Right lobe of liver (tissue), 6 donors: ENCODE data around the gene PLET1. TPM values are rescaled to one million over a fixed set of nuclear protein-coding genes. Genes with fewer than 3 reads are reported as not detected.
"Not testable (repeated sequence)": the region's sequence is repeated elsewhere in the genome, so short reads cannot be mapped to it uniquely, and the experiment has no call there.

ENCODE experiments used
- ATAC-seq, 4 donors: fragments of 200-7000 bp; cut with Tn5 transposase; one replicate each; pipeline ENCODE4 v1.9.1; 2020; ENCODE audit warnings: mild to moderate bottlenecking in 4 of 4, moderate library complexity in 4 of 4
- DNase-seq, 3 donors: peaks; one replicate each; pipeline ENCODE4 v3.0.0-alpha.2; 2020
- H3K27ac ChIP-seq, 3 donors: fragments of 200-600 bp; one replicate each; pipeline ENCODE4 v1.8.0; 2022
- H3K27me3 ChIP-seq, 2 donors: fragments of 200-600 bp; one replicate each; pipeline ENCODE4 v1.8.0; 2022
- H3K36me3 ChIP-seq, 4 donors: fragments of 200-600 bp; sonication (generic) in 1 of 4; one replicate each; pipeline versions ENCODE4 v1.5.1 to v1.8.0; 2017 to 2022; ENCODE audit warnings: control low read depth in 1 of 4
- H3K4me1 ChIP-seq, 4 donors: fragments of 200-600 bp; sonication (generic) in 1 of 4; one replicate each; pipeline versions ENCODE4 v1.5.1 to v1.8.0; 2017 to 2022; ENCODE audit warnings: control low read depth in 1 of 4
- H3K4me3 ChIP-seq, 3 donors: fragments of 200-600 bp; one replicate each; pipeline ENCODE4 v1.8.0; 2022
- H3K9me3 ChIP-seq, 4 donors: fragments of 200-600 bp; sonication (generic) in 1 of 4; one replicate each; pipeline versions ENCODE4 v1.5.1 to v1.8.0; 2017 to 2022; ENCODE audit warnings: control low read depth in 1 of 4
- CTCF ChIP-seq, 4 donors: fragments of 200-600 bp in 3 of 4; fragments of 450-650 bp in 1 of 4; IDR thresholded peaks; one replicate each; pipeline versions ENCODE4 v1.5.1 to v1.8.0; 2016 to 2022; ENCODE audit warnings: antibody characterized with exemption in 4 of 4, mild to moderate bottlenecking in 2 of 4
- POLR2A ChIP-seq: fragments of 450-650 bp; IDR thresholded peaks from one replicate; pipeline ENCODE4 v1.6.1; 2017; ENCODE audit warnings: antibody characterized with exemption, mild to moderate bottlenecking
- WGBS: methylation state at CpG from one replicate; pipeline ENCODE4 v1.1.6; 2018; ENCODE audit warnings: low coverage, low lambda C conversion rate; ENCODE audit not compliant: insufficient coverage; ENCODE audit errors: missing lambda C conversion rate; 5-methylcytosine and 5-hydroxymethylcytosine counted together
- intact Hi-C, 2 donors: fragments of 100-400 bp; cut with DNase I; formaldehyde crosslinking; loops; one replicate each; pipeline versions ENCODE4 v1.11.2 to v1.14.1; 2022
- small RNA-seq, 2 experiments: library from RNA; depleted of rRNA; stranded (forward); fragments of <200 nt; gene quantifications; one replicate each; pipeline ENCODE3, GENCODE V24; 2016
- total RNA-seq, 6 experiments: library from RNA; depleted of rRNA in 2 of 6; stranded (reverse); fragments of >200 nt in 2 of 6; fragmentation: NEBNext Ultra II Directional in 3 of 6; extraction: Animal tissue kit (Norgen Biotek cat#: 25700) in 3 of 6; gene quantifications; one replicate each; pipeline versions ENCODE4 v1.1.0 to v1.2.4, GENCODE V29; 2016 to 2023
- donor health status: DM: no; HTN: yes; CAD: no.
- donor health status: DM: no; HTN: no; CAD: no.
- donor health status: DM: no; HTN: no; CAD: no.
- donor health status: DM: no; HTN: yes; CAD: no.
- donor health status: DM: no; HTN: yes; CAD: no.

Gene PLET1
- total RNA-seq, 6 experiments from 2014 or later: not detected

GRCh38 chr11:112200252-112200651, 60.4 kb downstream of the PLET1 start:
- Histone ChIP-seq H3K27ac (no peak overlapping the region), H3K4me3 (no peak overlapping the region), H3K36me3 (peaks cover 0 to 29% (median 5%) of the 10 kb centered on the region in 4 donors), H3K4me1 (peaks cover 0 to 8% (median 0%) of the 10 kb centered on the region in 4 donors), H3K9me3 (no peaks in the 10 kb centered on the region), H3K27me3 (no peaks in the 10 kb centered on the region)
- DNase-seq (no peak), ATAC-seq (no peak)
- intact Hi-C loops: no loop called here
- 23% methylated on average over 2 of the region's 2 CpGs for WGBS
- TF ChIP-seq CTCF (IDR thresholded peaks at IDR 0.05): no peak
- TF ChIP-seq POLR2A: no peak

- DNase-seq, H3K9me3 ChIP-seq, ATAC-seq, intact Hi-C loops, H3K4me3 ChIP-seq, H3K27ac ChIP-seq, H3K27me3 ChIP-seq: not testable (repeated sequence)
- H3K36me3 ChIP-seq: peaks cover 0 to 35% (median 5%) of the 10 kb centered on the region in 4 donors
- peaks cover 0 to 17% (median 0%) of the 10 kb centered on the region in 4 donors for H3K4me1 ChIP-seq
- WGBS: 76% methylated on average over 4 of the region's 4 CpGs
Measured at GRCh38 chr11:112199101-112199500, 61.6 kb downstream of the PLET1 start.

Small RNA genes within 50 kb of the gene (small RNA-seq; reads per million reads assigned to genes)
- gene MRPS36P4: 0 reads per million in 2 experiments

Other genes with a start within 250 kb of the PLET1 start
- 10 to 100 TPM; 10.8 to 37.4 (median 23.3) TPM for gene DLAT, start 235.5 kb downstream of the PLET1 start, total RNA-seq
- under 1 TPM; 0.37 to 0.80 (median 0.37) TPM for gene PIH1D2, start 186.8 kb downstream of the PLET1 start, total RNA-seq
- gene NKAPD1, start 186.6 kb downstream of the PLET1 start, total RNA-seq: 1 to 10 TPM; 4.7 to 7.7 (median 6.0) TPM
- gene TIMM8B, start 174.1 kb downstream of the PLET1 start, total RNA-seq: 10 to 100 TPM; 27.9 to 36.6 (median 31.4) TPM
- gene SDHD, start 174.0 kb downstream of the PLET1 start, total RNA-seq: 100 to 1,000 TPM; 114 to 191 (median 130) TPM
- 1 to 10 TPM; 2.7 to 7.2 (median 4.4) TPM for gene IL18, start 96.8 kb downstream of the PLET1 start, total RNA-seq
- under 1 TPM in 1 of 6 experiments, not detected in 5; 0.31 TPM for gene TEX12, start 93.5 kb downstream of the PLET1 start, total RNA-seq
- 100 to 1,000 TPM in 2 of 6 experiments, 10 to 100 TPM in 4; 33.3 to 118 (median 75.5) TPM for gene BCO2, start 85.3 kb downstream of the PLET1 start, total RNA-seq
- 10 to 100 TPM; 37.8 to 66.9 (median 55.4) TPM for gene PTS, start 34.4 kb downstream of the PLET1 start, total RNA-seq